Measurements from ENCODE around the gene STXBP5. TPM values are rescaled to one million over a fixed set of nuclear protein-coding genes. Genes with fewer than 3 reads are reported as not detected.
"Not testable (repeated sequence)": the region's sequence is repeated elsewhere in the genome, so short reads cannot be mapped to it uniquely, and the experiment has no call there.

Gene STXBP5
- total RNA-seq, 2 donors from 2014 or later: 22.2 to 27.3 TPM

- Histone ChIP-seq H3K4me1 (ENCODE audit: control insufficient read depth in 1 of 2, low read depth in 2 of 2) (no peaks in the 10 kb centered on the region), H3K4me3 (no peak overlapping the region), H3K36me3 (peaks cover 14% of the 10 kb centered on the region), H3K27ac (no peak overlapping the region), H3K27me3 (replicated peaks; ENCODE audit: insufficient read depth) (no peaks in the 10 kb centered on the region), H3K9me3 (no peaks in the 10 kb centered on the region)
- no peak for ATAC-seq (ENCODE audit: insufficient number of reproducible peaks, low FRiP score, low read depth)
- TF ChIP-seq CTCF (IDR thresholded peaks at IDR 0.05): no peak
- no peak for DNase-seq (ENCODE audit: low spot score)
These were observed 167.1 kb downstream of the STXBP5 start for GRCh38 chr6:147371325-147371724.

DNA sequence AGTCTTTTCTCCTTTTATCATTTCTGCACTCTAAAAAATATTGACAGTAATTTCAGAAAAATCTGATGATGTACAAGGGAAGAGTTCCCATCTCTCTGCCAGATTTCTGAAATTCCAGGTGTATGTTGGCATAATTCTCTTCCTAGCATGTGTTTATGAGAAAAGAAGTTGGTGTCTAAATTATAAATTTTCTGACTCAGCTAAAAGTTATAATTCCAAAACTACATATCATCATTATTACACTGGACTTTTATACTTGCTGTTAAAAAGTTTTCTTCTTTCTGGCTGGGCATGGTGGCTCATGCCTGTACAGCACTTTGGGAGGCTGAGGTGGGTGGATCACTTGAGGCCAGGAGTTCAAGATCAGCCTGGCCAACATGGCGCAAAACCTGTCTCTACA is 168.6 kb downstream of the STXBP5 start:
- H3K27ac ChIP-seq: no peak overlapping the region
- H3K4me1 ChIP-seq (ENCODE audit: control insufficient read depth in 1 of 2, low read depth in 2 of 2): no peaks in the 10 kb centered on the region
- no peaks in the 10 kb centered on the region for H3K27me3 ChIP-seq (replicated peaks; ENCODE audit: insufficient read depth)
- no peaks in the 10 kb centered on the region for H3K9me3 ChIP-seq
- no peak for TF ChIP-seq CTCF (IDR thresholded peaks at IDR 0.05)
- no peak for ATAC-seq (ENCODE audit: insufficient number of reproducible peaks, low FRiP score, low read depth)
- H3K36me3 ChIP-seq: peaks cover 6% of the 10 kb centered on the region
- no peak for DNase-seq (ENCODE audit: low spot score)
- no peak overlapping the region for H3K4me3 ChIP-seq

GRCh38 chr6:147378819-147379218 is 174.6 kb downstream of the STXBP5 start:
- TF ChIP-seq CTCF (IDR thresholded peaks at IDR 0.05): no peak
- H3K27ac ChIP-seq: no peak overlapping the region
- H3K4me3 ChIP-seq: no peak overlapping the region
- no peak for DNase-seq (ENCODE audit: low spot score)
- H3K4me1 ChIP-seq (ENCODE audit: control insufficient read depth in 1 of 2, low read depth in 2 of 2): no peaks in the 10 kb centered on the region
- no peak for ATAC-seq (ENCODE audit: insufficient number of reproducible peaks, low FRiP score, low read depth)
- H3K36me3 ChIP-seq: peaks cover 6% of the 10 kb centered on the region
- no peaks in the 10 kb centered on the region for H3K27me3 ChIP-seq (replicated peaks; ENCODE audit: insufficient read depth)
- H3K9me3 ChIP-seq: no peaks in the 10 kb centered on the region

GRCh38 chr6:147380841-147381240 is 176.6 kb downstream of the STXBP5 start:
- ATAC-seq (ENCODE audit: insufficient number of reproducible peaks, low FRiP score, low read depth); H3K27ac ChIP-seq; H3K4me1 ChIP-seq (ENCODE audit: control insufficient read depth in 1 of 2, low read depth in 2 of 2); H3K4me3 ChIP-seq; H3K9me3 ChIP-seq; H3K27me3 ChIP-seq (replicated peaks; ENCODE audit: insufficient read depth); H3K36me3 ChIP-seq; DNase-seq (ENCODE audit: low spot score): not testable (repeated sequence)

DNA sequence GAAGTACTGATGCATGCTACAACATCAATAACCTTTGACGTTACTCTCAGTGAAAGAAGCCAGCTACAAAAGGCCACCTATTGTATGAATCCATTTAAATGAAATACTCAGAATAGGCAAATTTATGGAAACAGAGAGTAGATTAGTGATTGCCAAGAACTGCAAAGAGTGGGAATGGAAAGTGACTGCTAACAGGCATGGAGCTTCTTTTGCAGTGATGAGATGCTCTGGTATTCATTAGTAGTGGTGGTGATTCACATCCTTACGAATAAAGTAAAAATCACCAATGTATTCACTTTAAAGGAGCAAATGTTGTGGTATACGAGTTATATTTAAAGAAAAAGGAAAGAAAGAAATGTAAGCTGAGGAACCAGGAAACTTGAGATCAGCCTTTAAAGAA is 177.5 kb downstream of the STXBP5 start:
- no peak for TF ChIP-seq CTCF (IDR thresholded peaks at IDR 0.05)
- ATAC-seq (ENCODE audit: insufficient number of reproducible peaks, low FRiP score, low read depth) (no peak), DNase-seq (ENCODE audit: low spot score) (no peak)
- H3K27ac ChIP-seq: no peak overlapping the region
- no peaks in the 10 kb centered on the region for H3K27me3 ChIP-seq (replicated peaks; ENCODE audit: insufficient read depth)
- H3K9me3 ChIP-seq: no peaks in the 10 kb centered on the region
- no peaks in the 10 kb centered on the region for H3K4me1 ChIP-seq (ENCODE audit: control insufficient read depth in 1 of 2, low read depth in 2 of 2)
- H3K4me3 ChIP-seq: no peak overlapping the region
- H3K36me3 ChIP-seq: no peaks in the 10 kb centered on the region

DNA sequence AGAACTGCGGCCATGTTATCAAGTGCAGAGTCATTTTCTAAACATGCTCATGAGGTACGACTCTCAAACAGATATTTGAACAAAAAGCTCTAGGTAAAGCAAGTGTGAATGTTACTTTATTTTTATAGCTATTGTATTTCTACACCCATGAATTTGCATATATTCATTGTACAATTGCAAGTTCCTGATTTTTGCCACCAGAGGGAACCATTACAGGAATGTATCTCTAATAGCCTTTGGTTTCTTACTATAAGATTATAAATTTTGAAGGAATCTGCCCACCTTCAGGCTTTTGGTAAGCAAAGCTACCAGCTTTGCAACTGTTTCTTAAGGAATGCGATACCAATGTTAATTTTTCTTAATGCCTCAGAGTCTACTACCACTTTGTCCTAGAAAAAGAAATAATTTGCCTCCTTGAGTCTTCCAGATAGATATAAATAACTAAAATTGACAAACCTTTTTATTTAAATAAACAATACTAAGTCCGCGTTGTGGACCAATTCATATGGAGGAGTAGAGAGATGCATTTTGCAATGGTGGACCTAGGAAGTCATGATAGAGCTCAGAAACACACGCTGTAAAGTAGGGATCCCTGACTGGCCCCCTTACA is 178.8 kb downstream of the STXBP5 start:
- H3K36me3 ChIP-seq: no peaks in the 10 kb centered on the region
- ATAC-seq (ENCODE audit: insufficient number of reproducible peaks, low FRiP score, low read depth): no peak

More for the DNA sequence above, 178.8 kb downstream of the STXBP5 start:
- Histone ChIP-seq H3K4me1 (ENCODE audit: control insufficient read depth in 1 of 2, low read depth in 2 of 2) (no peaks in the 10 kb centered on the region), H3K27me3 (replicated peaks; ENCODE audit: insufficient read depth) (no peaks in the 10 kb centered on the region), H3K4me3 (no peak overlapping the region), H3K27ac (no peak overlapping the region), H3K9me3 (no peaks in the 10 kb centered on the region)
- peak; percentile 40 for TF ChIP-seq CTCF (IDR thresholded peaks at IDR 0.05)
- DNase-seq (ENCODE audit: low spot score): no peak
